Right ventricle myocardium inferior (tissue), 1 donor: ENCODE results near the gene ARHGAP42. TPM values are rescaled to one million over a fixed set of nuclear protein-coding genes. Genes with fewer than 3 reads are reported as not detected.

ENCODE experiments used
- ATAC-seq: fragments of 200-7000 bp; cut with Tn5 transposase; one replicate; pipeline ENCODE4 v1.9.1; 2020; ENCODE audit warnings: mild to moderate bottlenecking, moderate library complexity
- DNase-seq: peaks from one replicate; pipeline ENCODE4 v3.0.0; 2021; ENCODE audit errors: missing footprints
- intact Hi-C: fragments of 100-400 bp; cut with DNase I; formaldehyde crosslinking; loops from one replicate; pipeline ENCODE4 v1.11.0; 2022
- total RNA-seq: library from RNA; stranded (reverse); fragmentation: NEBNext Ultra II Directional; extraction: Animal tissue kit (Norgen Biotek cat#: 25700); gene quantifications from one replicate; pipeline ENCODE4 v1.2.1, GENCODE V29; 2021
- donor health status: DM: no; HTN: yes; CAD: no; lungs with severe emphysema.

The ARHGAP42 gene
- total RNA-seq, 1 donor from 2014 or later: 4.5 TPM

DNA sequence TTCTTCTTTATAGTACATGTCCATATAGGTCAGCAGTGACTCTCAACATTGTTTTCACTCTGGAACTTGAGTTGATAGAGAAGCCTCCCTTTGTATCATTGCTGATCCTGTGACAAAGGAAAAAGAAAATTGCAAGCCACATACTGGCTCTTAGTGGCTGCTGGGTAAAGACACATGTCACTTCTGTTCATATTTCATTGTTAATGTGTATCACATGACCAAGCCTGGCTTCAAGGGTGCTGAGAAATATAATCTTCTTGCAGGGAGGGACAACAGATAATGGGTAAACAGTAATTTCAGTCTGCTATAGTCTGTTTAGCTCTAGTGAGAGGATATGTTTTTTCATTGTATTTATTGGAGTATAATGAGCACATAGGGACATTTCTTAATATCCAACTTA is 269.3 kb downstream of the ARHGAP42 start:
- no peak for ATAC-seq
- no peak for DNase-seq
- intact Hi-C loops: no loop called here

- ATAC-seq: no peak
- intact Hi-C loops: no loop called here
- no peak for DNase-seq
Observed at GRCh38 chr11:100957499-100957898, 270.4 kb downstream of the ARHGAP42 start.

- DNase-seq (no peak), ATAC-seq (no peak)
- intact Hi-C loops: no loop called here
Observed at GRCh38 chr11:100961633-100962032, 274.5 kb downstream of the ARHGAP42 start.

- DNase-seq: no peak
- intact Hi-C loops: no loop called here
- ATAC-seq: no peak
Observed at GRCh38 chr11:100963375-100963774, 276.3 kb downstream of the ARHGAP42 start.

GRCh38 chr11:100964435-100964834 is 277.3 kb downstream of the ARHGAP42 start:
- intact Hi-C loops: no loop called here
- no peak for ATAC-seq
- DNase-seq: no peak

DNA sequence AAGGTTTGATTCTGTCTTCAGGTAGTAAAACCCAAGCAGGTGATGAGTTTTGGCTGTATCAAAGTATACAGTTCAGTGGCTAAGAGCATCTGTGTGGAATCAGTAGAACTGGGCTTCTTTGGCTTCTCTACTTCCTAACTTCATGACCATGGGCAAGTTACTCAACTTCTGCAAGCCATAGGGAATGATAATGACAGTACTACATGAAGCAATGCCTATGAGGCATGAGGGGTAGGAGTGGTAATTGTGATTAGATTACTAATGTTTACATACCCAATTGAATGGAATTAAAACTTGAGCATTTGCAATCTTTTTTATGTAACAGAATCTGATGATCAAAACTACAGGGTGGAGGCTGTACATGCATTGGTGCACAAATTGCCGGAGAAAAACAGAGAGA is 278.3 kb downstream of the ARHGAP42 start:
- DNase-seq (no peak), ATAC-seq (no peak)
- intact Hi-C loops: no loop called here

- ATAC-seq (no peak), DNase-seq (no peak)
- intact Hi-C loops: no loop called here
Observed at GRCh38 chr11:100966366-100966765, 279.3 kb downstream of the ARHGAP42 start.

GRCh38 chr11:100969008-100969407 is 281.9 kb downstream of the ARHGAP42 start:
- ATAC-seq (no peak), DNase-seq (no peak)
- intact Hi-C loops: no loop called here

DNA sequence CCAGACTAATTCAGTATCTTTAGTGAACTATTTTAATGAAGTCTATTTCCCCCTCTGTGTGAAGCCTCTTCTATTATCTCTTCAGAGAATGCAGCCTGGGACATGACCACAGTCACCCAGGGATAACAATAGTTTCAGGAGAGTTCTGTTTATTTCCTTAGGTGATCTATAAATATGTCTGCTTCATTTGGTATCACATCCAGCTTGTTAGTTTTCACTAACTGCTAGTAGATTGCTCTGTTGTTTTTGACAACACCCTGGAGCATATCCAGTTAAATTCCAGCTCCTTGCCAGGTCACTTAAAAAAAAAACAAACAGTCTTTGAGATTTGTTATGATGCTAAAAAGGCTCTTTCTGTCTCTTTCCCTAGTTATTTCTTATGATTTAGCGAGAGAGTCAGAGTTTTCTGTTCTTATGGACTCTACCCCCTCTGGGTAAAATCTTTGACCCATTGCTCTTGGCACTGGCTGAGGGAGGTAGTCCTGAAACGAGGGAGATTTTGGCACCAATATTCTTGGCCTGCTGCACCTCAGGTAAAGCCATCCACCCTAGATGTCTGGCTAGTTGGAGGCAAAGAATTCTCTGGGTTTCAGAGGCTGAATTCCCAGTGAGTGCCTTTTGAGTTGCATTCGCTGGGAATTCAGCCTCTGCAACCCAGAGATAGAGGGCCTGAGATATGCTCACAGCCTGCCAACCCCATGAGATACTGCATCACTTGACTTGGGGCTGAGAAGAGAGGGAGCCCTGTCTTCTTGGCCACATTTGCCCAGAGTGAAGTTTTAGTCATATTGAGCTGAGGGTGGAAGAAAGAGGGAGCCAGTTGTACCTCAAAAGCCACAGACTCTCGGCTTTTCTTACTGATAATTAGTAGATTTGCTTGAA is 283.4 kb downstream of the ARHGAP42 start:
- intact Hi-C loops: loop anchor here (5.0 kb wide), 1 partner anchor 352 kb away; no protein-coding TSS in a partner anchor
- ATAC-seq (peak; percentile 83), DNase-seq (no peak)

DNA sequence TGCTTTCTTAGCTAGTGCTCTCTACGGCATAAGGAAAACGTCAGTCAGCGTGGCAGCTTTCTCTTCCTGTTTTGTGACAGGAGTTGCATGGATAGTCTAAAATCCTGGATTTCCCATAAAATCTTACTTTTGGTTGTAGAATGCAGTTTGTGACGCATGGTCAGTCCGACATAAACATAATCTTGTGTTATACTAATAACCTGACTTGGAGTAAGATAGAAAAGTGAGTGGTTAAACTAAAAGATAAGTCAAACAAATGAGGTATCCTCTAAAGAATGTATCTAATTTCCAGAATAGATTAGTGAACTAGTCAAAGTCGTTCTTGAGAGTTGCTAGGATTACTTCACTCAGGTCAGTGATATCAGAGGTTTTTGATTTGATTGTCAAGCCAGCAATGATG is 285.0 kb downstream of the ARHGAP42 start:
- DNase-seq: no peak
- ATAC-seq: no peak
- intact Hi-C loops: loop anchor here (5.0 kb wide), 1 partner anchor 350 kb away; no protein-coding TSS in a partner anchor

DNA sequence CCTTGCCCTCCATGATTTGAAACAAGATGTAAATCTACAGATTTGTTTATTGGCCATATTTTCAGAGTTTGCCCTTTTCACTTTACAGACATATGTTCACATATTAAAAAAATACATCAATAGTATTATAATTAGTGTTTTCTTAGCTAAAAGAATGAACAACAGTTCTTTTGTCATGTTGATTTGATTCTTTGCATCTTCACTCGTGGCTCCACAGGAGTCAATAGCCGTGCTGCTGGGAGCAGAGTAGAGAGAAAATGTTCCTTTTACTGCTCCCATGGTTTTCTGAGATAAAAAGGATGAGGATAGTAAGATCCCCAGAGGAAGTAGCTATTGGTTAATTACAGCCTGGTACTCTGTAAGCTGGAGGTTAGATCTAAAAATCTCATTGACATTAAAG is 291.4 kb downstream of the ARHGAP42 start:
- DNase-seq (no peak), ATAC-seq (no peak)
- intact Hi-C loops: loop anchor here (5.0 kb wide), 1 partner anchor 459 kb away; no protein-coding TSS in a partner anchor

DNA sequence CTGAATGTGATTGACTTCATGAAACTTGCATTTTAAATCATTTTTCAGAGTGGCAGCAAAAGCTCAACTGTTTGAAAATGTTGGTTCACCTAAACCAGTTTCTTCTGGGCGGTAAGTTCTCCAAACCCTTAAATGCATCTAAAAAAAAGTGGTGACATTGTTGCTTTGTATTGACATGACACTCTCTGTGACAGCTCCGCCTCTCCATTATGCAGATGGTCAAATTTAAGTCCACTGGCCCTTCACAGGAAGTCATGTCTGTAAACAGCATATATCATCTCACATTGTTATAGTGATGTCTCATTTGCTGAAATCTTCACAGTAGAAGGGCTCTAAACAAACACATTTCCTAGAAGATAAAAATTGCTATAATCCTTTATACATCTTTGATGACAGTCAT is 291.9 kb downstream of the ARHGAP42 start:
- DNase-seq (no peak), ATAC-seq (no peak)
- intact Hi-C loops: loop anchor here (5.0 kb wide), 1 partner anchor 458 kb away; no protein-coding TSS in a partner anchor

- intact Hi-C loops: loop anchor here (5.0 kb wide), 1 partner anchor 147 kb away; the partner anchor contains the start of gene PGR
- DNase-seq: no peak
- ATAC-seq: no peak
Observed at GRCh38 chr11:100980156-100980555, 293.1 kb downstream of the ARHGAP42 start.

GRCh38 chr11:100981196-100981824 is 294.2 kb downstream of the ARHGAP42 start:
- ATAC-seq: no peak
- no peak for DNase-seq
- intact Hi-C loops: loop anchor here (5.0 kb wide), 1 partner anchor 146 kb away; the partner anchor contains the start of gene PGR

- DNase-seq (no peak), ATAC-seq (no peak)
- intact Hi-C loops: loop anchor here (5.0 kb wide), 1 partner anchor 143 kb away; the partner anchor contains the start of gene PGR
Observed at GRCh38 chr11:100984668-100985067, 297.6 kb downstream of the ARHGAP42 start.

GRCh38 chr11:100990931-100991330 is 303.8 kb downstream of the ARHGAP42 start:
- DNase-seq: no peak
- intact Hi-C loops: no loop called here
- no peak for ATAC-seq

- no peak for ATAC-seq
- intact Hi-C loops: no loop called here
- DNase-seq: no peak
Observed at GRCh38 chr11:100991541-100991940, 304.5 kb downstream of the ARHGAP42 start.

DNA sequence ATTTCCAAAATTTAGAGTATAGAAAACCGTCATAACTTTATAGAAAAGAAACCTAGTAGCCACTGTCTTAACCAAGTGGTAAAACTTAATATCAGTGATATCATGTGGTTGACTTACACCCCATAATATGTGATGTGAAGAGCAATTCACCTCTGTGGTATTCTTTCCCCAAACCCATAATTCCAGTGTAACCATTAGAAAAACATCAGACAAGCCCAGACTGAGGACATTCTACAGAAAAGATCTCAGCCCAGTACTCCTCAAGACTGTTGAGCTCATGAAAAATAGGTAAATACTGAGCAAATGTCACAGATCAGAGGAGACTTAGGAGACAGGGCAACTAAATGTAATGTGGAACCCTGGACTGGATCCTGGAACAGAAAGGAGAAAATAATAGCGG is 307.9 kb downstream of the ARHGAP42 start:
- DNase-seq: no peak
- intact Hi-C loops: loop anchor here (5.0 kb wide), 2 partner anchors 132 to 327 kb away; partner anchors contain the start of gene PGR

DNA sequence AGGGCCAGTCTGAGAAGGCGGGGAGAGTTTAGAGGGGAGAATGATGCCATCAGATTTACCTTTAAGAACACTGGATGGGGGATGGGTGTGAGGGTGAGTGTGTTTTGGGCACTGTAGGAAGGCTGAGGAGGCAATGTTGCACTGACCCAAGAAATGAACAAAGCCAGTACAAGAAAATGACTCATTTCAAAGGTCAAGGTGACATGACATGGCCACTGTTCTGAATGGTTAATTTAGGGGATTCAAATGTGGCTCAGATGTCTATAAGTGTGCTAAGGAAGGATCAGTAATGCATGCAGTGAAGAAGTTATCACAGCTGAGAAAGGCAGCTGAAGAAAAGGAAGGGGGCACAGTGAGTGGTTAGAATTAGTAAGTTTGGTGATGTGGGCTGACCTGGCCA is 312.7 kb downstream of the ARHGAP42 start:
- intact Hi-C loops: loop anchor here (5.0 kb wide), 2 partner anchors 128 to 323 kb away; partner anchors contain the start of gene PGR
- ATAC-seq (no peak), DNase-seq (no peak)

More for the DNA sequence above, 307.9 kb downstream of the ARHGAP42 start:
- ATAC-seq: no peak

DNA sequence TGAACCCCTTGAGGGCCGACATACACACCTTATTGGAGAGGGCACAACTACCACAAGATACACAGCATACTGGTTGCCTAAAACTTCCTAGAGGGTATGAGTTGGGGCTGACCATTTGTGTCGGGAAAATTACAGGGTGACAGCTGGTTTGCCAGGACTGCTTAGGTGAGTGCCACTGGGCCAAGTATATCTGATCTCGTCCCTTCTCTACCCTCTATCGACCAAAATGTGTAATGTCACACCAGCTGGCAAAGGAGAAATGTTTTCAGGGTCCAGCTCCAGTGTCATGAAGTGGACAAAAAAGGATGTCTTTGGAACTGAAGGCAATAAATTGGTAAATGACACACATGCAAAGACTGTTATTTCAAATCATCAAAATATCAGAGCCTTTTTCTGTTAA is 316.4 kb downstream of the ARHGAP42 start:
- DNase-seq: no peak
- ATAC-seq: no peak
- intact Hi-C loops: no loop called here
